Ammon's horn (tissue), 1 donor: Measurements from ENCODE around the gene ARHGAP35.
A peak's percentile ranks its signal among the peaks of the same experiment; 100 is the strongest.
"Not testable (repeated sequence)": the region's sequence is repeated elsewhere in the genome, so short reads cannot be mapped to it uniquely, and the experiment has no call there.

Experiments used
- DNase-seq: peaks from one replicate; pipeline ENCODE4 v3.0.0-alpha.2; 2016; ENCODE audit warnings: low spot score

The ARHGAP35 gene

GRCh38 chr19:46860846-46861690 lies at the start of gene ARHGAP35:
Gene ARHGAP35 (plus strand): TSS chr19:46860997. CDS start chr19:46918676, 57,679 bp downstream.
- DNase-seq = peak; percentile 89

- no peak for DNase-seq
Measured at GRCh38 chr19:46812977-46813838, 47.6 kb upstream of the ARHGAP35 start.

GRCh38 chr19:46813839-46814358 lies 46.9 kb upstream of the ARHGAP35 start:
- DNase-seq = no peak

- no peak for DNase-seq
Measured at GRCh38 chr19:46815833-46816627, 44.8 kb upstream of the ARHGAP35 start.

GRCh38 chr19:46818812-46819211 lies 42.0 kb upstream of the ARHGAP35 start:
- no peak for DNase-seq

GRCh38 chr19:46821512-46822409 lies 39.0 kb upstream of the ARHGAP35 start:
- DNase-seq = no peak

GRCh38 chr19:46822410-46822787 lies 38.4 kb upstream of the ARHGAP35 start:
- not testable (repeated sequence) for DNase-seq

- no peak for DNase-seq
Measured at GRCh38 chr19:46823049-46823448, 37.7 kb upstream of the ARHGAP35 start.

GRCh38 chr19:46824890-46825730 lies 35.7 kb upstream of the ARHGAP35 start:
- peak; percentile 57 for DNase-seq

GRCh38 chr19:46825731-46826055 lies 35.1 kb upstream of the ARHGAP35 start:
- DNase-seq = no peak

- no peak for DNase-seq
Measured at GRCh38 chr19:46828484-46828883, 32.3 kb upstream of the ARHGAP35 start.

- no peak for DNase-seq
Measured at GRCh38 chr19:46830864-46831263, 29.9 kb upstream of the ARHGAP35 start.

- no peak for DNase-seq
Measured at GRCh38 chr19:46834121-46834520, 26.7 kb upstream of the ARHGAP35 start.

GRCh38 chr19:46834984-46835383 lies 25.8 kb upstream of the ARHGAP35 start:
- DNase-seq = no peak

GRCh38 chr19:46838160-46838559 lies 22.6 kb upstream of the ARHGAP35 start:
- no peak for DNase-seq

GRCh38 chr19:46839752-46840497 lies 20.9 kb upstream of the ARHGAP35 start:
- DNase-seq = no peak

- peak; percentile 77 for DNase-seq
Measured at GRCh38 chr19:46840498-46840942, 20.3 kb upstream of the ARHGAP35 start.

- DNase-seq = no peak
Measured at GRCh38 chr19:46841458-46842083, 19.2 kb upstream of the ARHGAP35 start.

GRCh38 chr19:46842791-46843190 lies 18.0 kb upstream of the ARHGAP35 start:
- DNase-seq = no peak
